ENCODE measurements around the gene CDC25B. TPM values are rescaled to one million over a fixed set of nuclear protein-coding genes. Genes with fewer than 3 reads are reported as not detected.

The CDC25B gene
- 153 to 240 TPM (median 231 TPM) in 5 replicates for total RNA-seq (2022; extraction: Qiagen RNA extraction; ENCODE audit: low read depth)

GRCh38 chr20:3795511-3796468 is at the start of gene CDC25B:
Gene CDC25B, plus strand, starts transcription at chr20:3796310. Its CDS starts 222 bp downstream, at chr20:3796532.

GRCh38 chr20:3767427-3768341 is 28.4 kb upstream of the CDC25B start, which contains the start of gene ADISSP:
Gene ADISSP, minus strand, starts transcription at chr20:3767753. Its CDS starts 7,653 bp downstream, at chr20:3760100.

GRCh38 chr20:3781153-3781910 is 14.8 kb upstream of the CDC25B start, which contains the start of gene SPEF1:
Gene SPEF1, minus strand, starts transcription at chr20:3781448. Its CDS starts 161 bp downstream, at chr20:3781287.

GRCh38 chr20:3786665-3787323 is 9.3 kb upstream of the CDC25B start, which contains the start of gene CENPB:
Gene CENPB, minus strand, starts transcription at chr20:3786740. Its CDS starts 257 bp downstream, at chr20:3786483.

GRCh38 chr20:3820048-3820900 is 24.2 kb downstream of the CDC25B start, which contains the start of gene AP5S1:
Gene AP5S1, plus strand, starts transcription at chr20:3820547. Its CDS starts 1,571 bp downstream, at chr20:3822118.

GRCh38 chr20:3846740-3847428 is 50.8 kb downstream of the CDC25B start, which contains the start of gene MAVS:
Gene MAVS, plus strand, starts transcription at chr20:3846834. Its CDS starts 7,791 bp downstream, at chr20:3854625.

Other genes with a start within 250 kb of the CDC25B start
- not detected in 5 replicates for gene GFRA4, start 132.9 kb upstream of the CDC25B start, total RNA-seq (2022; extraction: Qiagen RNA extraction; ENCODE audit: low read depth)
- 0.05 to 0.08 TPM in 2 of 5 replicates, not detected in the others for gene ADAM33, start 114.3 kb upstream of the CDC25B start, total RNA-seq (2022; extraction: Qiagen RNA extraction; ENCODE audit: low read depth)
- not detected in 5 replicates for gene SIGLEC1, start 83.7 kb upstream of the CDC25B start, total RNA-seq (2022; extraction: Qiagen RNA extraction; ENCODE audit: low read depth)
- 0.35 to 0.65 TPM (median 0.45 TPM) in 5 replicates for gene HSPA12B, start 63.6 kb upstream of the CDC25B start, total RNA-seq (2022; extraction: Qiagen RNA extraction; ENCODE audit: low read depth)
- gene ADISSP, start 28.6 kb upstream of the CDC25B start, total RNA-seq (2022; extraction: Qiagen RNA extraction; ENCODE audit: low read depth): 83.9 to 169 TPM (median 156 TPM) in 5 replicates
- gene SPEF1, start 14.9 kb upstream of the CDC25B start, total RNA-seq (2022; extraction: Qiagen RNA extraction; ENCODE audit: low read depth): 1.0 to 2.4 TPM (median 1.8 TPM) in 5 replicates
- gene CENPB, start 9.6 kb upstream of the CDC25B start, total RNA-seq (2022; extraction: Qiagen RNA extraction; ENCODE audit: low read depth): 73.4 to 134 TPM (median 126 TPM) in 5 replicates
- 13.5 to 20.8 TPM (median 17.2 TPM) in 5 replicates for gene AP5S1, start 24.2 kb downstream of the CDC25B start, total RNA-seq (2022; extraction: Qiagen RNA extraction; ENCODE audit: low read depth)
- 17.0 to 27.0 TPM (median 23.7 TPM) in 5 replicates for gene MAVS, start 50.5 kb downstream of the CDC25B start, total RNA-seq (2022; extraction: Qiagen RNA extraction; ENCODE audit: low read depth)
- gene PANK2, start 93.1 kb downstream of the CDC25B start, total RNA-seq (2022; extraction: Qiagen RNA extraction; ENCODE audit: low read depth): 51.8 to 61.7 TPM (median 56.6 TPM) in 5 replicates
- 9.9 to 16.4 TPM (median 13.6 TPM) in 5 replicates for gene RNF24, start 219.2 kb downstream of the CDC25B start, total RNA-seq (2022; extraction: Qiagen RNA extraction; ENCODE audit: low read depth)